GM12864 (cell line): ENCODE data around the gene ZFAND6.

Source experiments
- DNase-seq: peaks from one replicate; pipeline ENCODE4 v3.0.0-alpha.2; 2011; ENCODE audit warnings: low read depth
- H3K4me3 ChIP-seq: 2 replicates; pipeline ENCODE4 v1.5.1; 2011; ENCODE audit warnings: mild to moderate bottlenecking, low read depth, low read length, control low read depth
- TF ChIP-seq, protein P1 (sequence below): IDR thresholded peaks from 2 replicates; pipeline ENCODE4 v1.5.1; 2011; ENCODE audit warnings: low read depth, mild to moderate bottlenecking, moderate library complexity, low read length, control low read depth, inconsistent platforms; ENCODE audit errors: missing control alignments

Gene ZFAND6

DNA sequence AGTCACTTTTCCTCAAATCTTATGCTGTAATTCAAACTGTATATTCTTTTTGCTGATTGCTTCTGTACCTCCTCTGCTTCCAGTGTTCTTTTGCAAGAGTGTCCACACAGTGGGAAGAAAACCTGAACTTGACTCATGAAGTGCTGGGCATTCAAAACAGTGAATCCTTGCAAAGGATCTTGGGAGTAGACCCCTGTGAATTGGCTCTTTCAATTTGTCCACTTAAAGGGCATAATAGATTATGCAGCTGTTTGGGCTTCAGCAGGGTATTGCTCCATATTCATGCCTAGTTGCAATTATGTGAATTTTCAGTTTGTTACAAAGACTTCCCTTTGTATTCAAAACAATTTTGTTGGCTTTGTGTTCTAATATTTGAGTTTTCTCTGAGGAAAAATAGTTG is 11.4 kb downstream of the ZFAND6 start:
- H3K4me3 ChIP-seq = no peak overlapping the region; the same call in 1 of the 2 replicates
- TF ChIP-seq, protein P1, sequence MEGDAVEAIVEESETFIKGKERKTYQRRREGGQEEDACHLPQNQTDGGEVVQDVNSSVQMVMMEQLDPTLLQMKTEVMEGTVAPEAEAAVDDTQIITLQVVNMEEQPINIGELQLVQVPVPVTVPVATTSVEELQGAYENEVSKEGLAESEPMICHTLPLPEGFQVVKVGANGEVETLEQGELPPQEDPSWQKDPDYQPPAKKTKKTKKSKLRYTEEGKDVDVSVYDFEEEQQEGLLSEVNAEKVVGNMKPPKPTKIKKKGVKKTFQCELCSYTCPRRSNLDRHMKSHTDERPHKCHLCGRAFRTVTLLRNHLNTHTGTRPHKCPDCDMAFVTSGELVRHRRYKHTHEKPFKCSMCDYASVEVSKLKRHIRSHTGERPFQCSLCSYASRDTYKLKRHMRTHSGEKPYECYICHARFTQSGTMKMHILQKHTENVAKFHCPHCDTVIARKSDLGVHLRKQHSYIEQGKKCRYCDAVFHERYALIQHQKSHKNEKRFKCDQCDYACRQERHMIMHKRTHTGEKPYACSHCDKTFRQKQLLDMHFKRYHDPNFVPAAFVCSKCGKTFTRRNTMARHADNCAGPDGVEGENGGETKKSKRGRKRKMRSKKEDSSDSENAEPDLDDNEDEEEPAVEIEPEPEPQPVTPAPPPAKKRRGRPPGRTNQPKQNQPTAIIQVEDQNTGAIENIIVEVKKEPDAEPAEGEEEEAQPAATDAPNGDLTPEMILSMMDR = no peak
- no peak for DNase-seq

DNA sequence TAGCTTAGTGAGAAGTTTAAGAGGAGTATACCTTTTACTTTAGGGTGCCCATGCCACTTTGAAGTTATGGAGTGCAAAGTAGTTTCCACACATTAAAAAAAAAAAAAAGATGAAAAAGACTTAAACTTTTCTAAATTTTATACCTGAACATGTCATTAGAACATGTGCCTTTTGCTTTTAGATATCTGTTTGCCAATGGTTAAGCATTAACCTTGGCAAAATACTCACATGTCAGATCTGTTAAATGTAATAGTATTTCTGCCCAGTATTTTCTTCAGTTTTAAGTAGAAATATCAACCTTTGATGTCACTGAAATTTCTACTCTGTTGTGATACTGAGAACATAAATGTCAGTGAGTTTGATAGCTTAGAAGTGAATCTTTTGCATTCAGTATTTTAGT is 12.2 kb downstream of the ZFAND6 start:
- no peak for DNase-seq
- TF ChIP-seq, protein P1 = no peak
- H3K4me3 ChIP-seq = no peak overlapping the region; the same call in 1 of the 2 replicates

DNA sequence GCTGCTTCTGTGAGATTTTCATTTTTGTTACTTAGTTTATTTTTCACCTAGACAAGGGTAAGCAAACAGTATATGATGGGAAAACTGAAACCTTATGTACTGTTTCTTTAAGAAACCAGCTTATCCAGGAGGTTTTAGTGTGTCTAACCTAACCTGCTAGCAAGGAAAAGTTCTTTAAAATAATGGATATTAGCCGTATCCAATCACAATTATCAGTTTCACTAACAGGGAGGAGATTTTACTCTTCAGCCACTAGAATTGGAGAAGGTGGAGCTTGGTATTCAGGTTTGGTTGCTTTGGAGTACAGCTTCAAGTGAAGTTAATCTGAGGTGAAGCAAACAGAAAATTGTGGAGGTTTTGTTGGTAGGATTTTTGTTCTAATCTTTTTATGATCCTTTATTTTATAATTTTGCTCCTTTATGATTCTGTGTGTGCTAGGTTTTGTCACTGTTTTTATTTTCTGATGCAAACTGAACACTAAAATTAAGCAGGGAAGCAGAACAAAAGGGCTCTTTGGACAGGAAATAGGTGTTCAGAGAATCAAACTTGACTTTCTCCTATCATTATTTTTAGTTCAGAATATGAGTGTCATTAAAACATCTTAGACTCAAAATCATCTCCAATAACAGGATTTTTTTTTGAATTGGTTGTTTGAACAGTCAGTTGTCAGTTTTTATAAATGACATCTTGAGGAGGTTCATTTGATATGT is 13.0 kb downstream of the ZFAND6 start:
- TF ChIP-seq, protein P1 = no peak
- no peak for DNase-seq
- H3K4me3 ChIP-seq = peak overlapping the region; percentile 48

DNA sequence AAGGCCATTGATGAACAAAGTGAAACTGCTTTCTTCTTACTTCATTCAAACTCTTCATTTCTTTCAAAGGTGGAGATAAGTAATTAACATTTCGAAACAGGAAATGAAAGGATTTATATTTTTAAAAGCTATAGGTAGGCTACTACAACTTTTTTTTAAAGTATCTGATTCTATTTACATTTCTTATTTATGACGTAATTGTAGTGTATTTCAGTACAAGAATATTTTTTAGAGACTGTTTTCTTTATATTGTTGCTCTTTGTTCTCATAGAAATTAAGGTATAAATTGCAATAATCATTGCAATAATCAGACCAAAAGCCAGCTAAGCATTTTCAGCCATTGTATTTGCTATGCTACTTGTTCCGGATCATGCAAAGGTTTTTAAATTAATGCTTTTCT is 13.7 kb downstream of the ZFAND6 start:
- DNase-seq = no peak
- TF ChIP-seq, protein P1 = no peak
- no peak overlapping the region for H3K4me3 ChIP-seq

DNA sequence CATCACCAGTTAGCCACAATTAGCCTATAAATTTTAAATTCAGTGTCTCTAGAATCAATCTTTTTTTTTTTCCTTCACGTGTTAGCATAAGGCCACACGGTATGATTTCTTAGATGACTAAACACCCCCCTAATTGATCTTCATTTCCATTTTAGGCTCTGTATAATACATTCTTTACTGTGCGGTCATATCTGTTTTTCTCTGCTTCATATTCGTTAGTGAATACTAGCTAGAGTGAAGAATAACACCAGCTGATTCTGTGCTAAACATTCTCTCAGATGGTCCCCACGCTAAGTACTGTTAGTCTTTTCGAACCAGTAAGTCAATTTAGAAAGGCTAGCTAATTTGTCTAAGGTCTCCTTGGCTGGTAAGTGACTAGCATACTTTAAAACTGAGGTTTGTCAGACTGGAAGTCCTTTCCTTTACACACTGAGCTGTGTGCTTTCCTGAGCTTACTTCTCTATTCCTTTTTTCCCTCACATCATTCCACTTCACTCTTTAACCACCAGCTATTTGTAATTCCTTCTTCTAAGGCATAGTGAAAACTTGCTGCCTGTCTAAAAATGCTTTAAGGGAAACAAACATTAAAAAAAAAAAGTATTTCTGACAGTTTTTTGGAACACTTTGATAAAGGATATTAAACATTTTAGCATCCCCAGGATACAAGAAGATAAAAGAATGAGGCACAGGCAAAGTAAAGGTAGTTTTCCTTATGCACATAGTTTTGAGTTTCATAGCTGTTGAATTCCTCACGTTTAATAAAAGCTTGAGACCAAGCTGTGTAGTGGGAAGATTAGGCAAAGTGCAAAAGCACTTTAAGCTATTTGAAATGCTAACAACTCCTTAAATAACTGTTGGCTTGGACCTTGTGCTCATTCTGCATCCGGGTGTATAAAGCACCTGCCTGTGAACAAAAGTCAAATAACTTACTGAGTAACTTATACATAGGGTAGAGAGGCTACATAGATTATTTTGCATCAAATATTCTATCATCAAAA is 17.1 kb downstream of the ZFAND6 start:
- H3K4me3 ChIP-seq = no peak overlapping the region
- TF ChIP-seq, protein P1 = no peak
- DNase-seq = no peak

DNA sequence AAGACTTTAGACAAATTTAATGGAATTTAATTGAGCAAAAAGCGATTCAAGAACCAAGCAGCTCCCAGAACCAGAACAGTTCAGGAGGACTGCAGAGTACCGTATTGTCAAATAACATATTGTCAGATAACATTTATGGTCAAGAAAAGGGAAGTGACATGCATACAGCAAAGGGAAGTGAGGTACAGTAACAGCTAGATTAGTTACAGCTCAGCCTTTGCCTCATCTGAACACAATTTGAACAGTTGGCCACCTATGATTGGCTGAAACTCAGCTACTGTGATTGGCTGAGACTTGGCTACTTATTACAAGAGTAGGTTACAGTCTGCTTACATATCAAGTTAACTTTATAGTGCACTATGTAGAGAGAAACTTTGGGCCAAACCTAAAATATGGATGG is 21.9 kb downstream of the ZFAND6 start:
- no peak for DNase-seq

More for the DNA sequence above, 21.9 kb downstream of the ZFAND6 start:
- H3K4me3 ChIP-seq = no peak overlapping the region
- TF ChIP-seq, protein P1 = no peak
